Cardiac muscle cell (in vitro differentiated cells and primary cell): ENCODE measurements around the gene JAKMIP1. TPM values are rescaled to one million over a fixed set of nuclear protein-coding genes. Genes with fewer than 3 reads are reported as not detected.

ENCODE experiments used
- DNase-seq, 2 donors: peaks; one replicate each; pipeline versions ENCODE4 v3.0.0 to v3.0.0-alpha.2; 2010 to 2017; ENCODE audit warnings: low read depth in 1 of 2, low spot score in 1 of 2
- H3K27ac ChIP-seq: fragments of 200-600 bp; sonication (generic); 2 replicates; pipeline ENCODE4 v1.5.1; 2016
- H3K27me3 ChIP-seq: fragments of 200-600 bp; sonication (generic); 2 replicates; pipeline ENCODE4 v1.6.0; 2016; ENCODE audit warnings: control low read depth
- H3K36me3 ChIP-seq: fragments of 200-600 bp; sonication (generic); 2 replicates; pipeline ENCODE4 v1.5.1; 2016; ENCODE audit warnings: control low read depth
- H3K4me1 ChIP-seq: fragments of 200-600 bp; sonication (generic); 2 replicates; pipeline ENCODE4 v1.8.1; 2017; ENCODE audit warnings: low read depth, mild to moderate bottlenecking, mixed run types
- H3K4me3 ChIP-seq: fragments of 200-600 bp; sonication (generic); 2 replicates; pipeline ENCODE4 v1.5.1; 2016; ENCODE audit warnings: mild to moderate bottlenecking
- H3K9me3 ChIP-seq: fragments of 200-600 bp; sonication (generic); 2 replicates; pipeline ENCODE4 v1.5.1; 2017; ENCODE audit warnings: low read depth, mild to moderate bottlenecking, control low read depth
- polyA plus RNA-seq: library from polyadenylated mRNA; unstranded; fragments of >200 nt; fragmentation: Nextera tagmentation; extraction: Ambion mirVana; gene quantifications from 2 replicates; pipeline ENCODE4 v1.2.1, GENCODE V29; 2016
- total RNA-seq: library from RNA; depleted of rRNA; stranded (reverse); fragments of >200 nt; gene quantifications from 2 replicates; pipeline ENCODE4 v1.2.3, GENCODE V29; 2016
- TF ChIP-seq, protein P1 (sequence below): IDR thresholded peaks from 2 replicates; pipeline ENCODE4 v1.5.1; 2012; ENCODE audit warnings: low read depth, mild to moderate bottlenecking, low read length

The JAKMIP1 gene
- total and polyA plus RNA-seq, 2 experiments from 2014 or later, result 0.68 to 1.2 TPM

DNA sequence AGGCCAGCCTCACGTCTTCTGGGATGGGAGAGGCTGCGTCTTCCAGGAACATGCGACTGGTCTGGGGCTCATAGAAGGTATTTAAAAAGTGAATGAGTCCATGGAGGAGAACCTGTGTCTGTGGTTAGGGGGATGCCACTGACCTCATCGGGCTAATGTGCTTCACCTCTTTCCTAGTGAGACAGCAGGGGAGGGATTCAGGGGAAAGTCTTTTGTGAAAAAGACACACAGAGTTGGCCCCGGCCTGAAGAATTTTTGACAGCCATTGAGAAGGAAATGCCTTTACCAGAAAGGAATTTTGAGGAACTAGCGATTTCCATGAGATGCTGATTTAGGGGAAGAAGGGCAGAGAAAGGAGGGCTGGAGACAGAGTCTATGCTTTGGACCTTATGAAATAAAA is 171.1 kb downstream of the JAKMIP1 start:
- H3K27me3 ChIP-seq, result no peaks in the 10 kb centered on the region
- H3K9me3 ChIP-seq, result no peaks in the 10 kb centered on the region
- no peaks in the 10 kb centered on the region for H3K36me3 ChIP-seq
- H3K4me3 ChIP-seq, result no peak overlapping the region
- no peaks in the 10 kb centered on the region for H3K4me1 ChIP-seq
- no peak for DNase-seq
- no peak overlapping the region for H3K27ac ChIP-seq
- TF ChIP-seq, protein P1, sequence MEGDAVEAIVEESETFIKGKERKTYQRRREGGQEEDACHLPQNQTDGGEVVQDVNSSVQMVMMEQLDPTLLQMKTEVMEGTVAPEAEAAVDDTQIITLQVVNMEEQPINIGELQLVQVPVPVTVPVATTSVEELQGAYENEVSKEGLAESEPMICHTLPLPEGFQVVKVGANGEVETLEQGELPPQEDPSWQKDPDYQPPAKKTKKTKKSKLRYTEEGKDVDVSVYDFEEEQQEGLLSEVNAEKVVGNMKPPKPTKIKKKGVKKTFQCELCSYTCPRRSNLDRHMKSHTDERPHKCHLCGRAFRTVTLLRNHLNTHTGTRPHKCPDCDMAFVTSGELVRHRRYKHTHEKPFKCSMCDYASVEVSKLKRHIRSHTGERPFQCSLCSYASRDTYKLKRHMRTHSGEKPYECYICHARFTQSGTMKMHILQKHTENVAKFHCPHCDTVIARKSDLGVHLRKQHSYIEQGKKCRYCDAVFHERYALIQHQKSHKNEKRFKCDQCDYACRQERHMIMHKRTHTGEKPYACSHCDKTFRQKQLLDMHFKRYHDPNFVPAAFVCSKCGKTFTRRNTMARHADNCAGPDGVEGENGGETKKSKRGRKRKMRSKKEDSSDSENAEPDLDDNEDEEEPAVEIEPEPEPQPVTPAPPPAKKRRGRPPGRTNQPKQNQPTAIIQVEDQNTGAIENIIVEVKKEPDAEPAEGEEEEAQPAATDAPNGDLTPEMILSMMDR, result no peak

DNA sequence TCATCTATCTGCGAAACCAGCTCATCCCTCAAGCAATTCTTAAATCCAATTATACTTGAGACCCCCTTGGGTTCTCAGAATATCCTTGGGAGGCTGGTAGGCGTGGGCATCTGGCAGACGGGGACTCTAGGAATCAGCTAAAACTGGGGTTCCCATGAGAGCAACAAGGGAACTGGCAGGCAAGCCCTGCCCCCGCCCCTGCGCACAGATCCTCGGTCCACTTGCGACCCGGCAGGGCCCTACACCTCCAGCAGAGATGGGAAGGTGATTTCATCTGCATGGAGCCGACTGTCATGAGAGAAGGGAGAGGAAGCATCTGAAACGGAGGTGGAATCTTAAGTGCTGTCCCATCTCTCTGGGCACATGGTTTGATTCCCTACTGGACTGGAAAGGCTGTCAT is 172.2 kb downstream of the JAKMIP1 start:
- Histone ChIP-seq H3K4me1 (no peaks in the 10 kb centered on the region), H3K36me3 (no peaks in the 10 kb centered on the region), H3K9me3 (no peaks in the 10 kb centered on the region), H3K27ac (no peak overlapping the region), H3K27me3 (no peaks in the 10 kb centered on the region), H3K4me3 (no peak overlapping the region)
- no peak for DNase-seq
- TF ChIP-seq, protein P1, result no peak

DNA sequence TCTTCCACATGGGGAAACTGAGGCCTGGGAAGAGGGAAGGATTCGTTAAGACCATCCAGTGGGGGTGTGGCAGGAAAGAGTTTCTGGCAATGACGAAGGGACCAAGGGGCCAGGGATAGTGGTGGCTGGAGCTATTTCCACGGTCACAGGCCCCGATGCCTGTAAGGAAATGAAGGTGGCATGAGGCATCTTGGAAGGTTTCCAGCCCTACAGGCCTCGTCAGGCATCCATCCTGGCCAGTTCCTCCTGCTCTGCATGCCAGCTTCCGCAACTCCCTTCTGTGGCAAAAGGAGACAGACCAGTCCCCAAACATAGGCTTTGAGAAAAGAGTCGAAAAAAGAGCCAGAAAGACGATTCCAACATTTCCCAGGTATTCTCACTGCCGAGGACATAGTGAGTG is 173.0 kb downstream of the JAKMIP1 start:
- TF ChIP-seq, protein P1, result no peak
- Histone ChIP-seq H3K27ac (no peak overlapping the region), H3K4me3 (no peak overlapping the region), H3K36me3 (no peaks in the 10 kb centered on the region), H3K27me3 (no peaks in the 10 kb centered on the region), H3K4me1 (no peaks in the 10 kb centered on the region), H3K9me3 (no peaks in the 10 kb centered on the region)
- no peak for DNase-seq

DNA sequence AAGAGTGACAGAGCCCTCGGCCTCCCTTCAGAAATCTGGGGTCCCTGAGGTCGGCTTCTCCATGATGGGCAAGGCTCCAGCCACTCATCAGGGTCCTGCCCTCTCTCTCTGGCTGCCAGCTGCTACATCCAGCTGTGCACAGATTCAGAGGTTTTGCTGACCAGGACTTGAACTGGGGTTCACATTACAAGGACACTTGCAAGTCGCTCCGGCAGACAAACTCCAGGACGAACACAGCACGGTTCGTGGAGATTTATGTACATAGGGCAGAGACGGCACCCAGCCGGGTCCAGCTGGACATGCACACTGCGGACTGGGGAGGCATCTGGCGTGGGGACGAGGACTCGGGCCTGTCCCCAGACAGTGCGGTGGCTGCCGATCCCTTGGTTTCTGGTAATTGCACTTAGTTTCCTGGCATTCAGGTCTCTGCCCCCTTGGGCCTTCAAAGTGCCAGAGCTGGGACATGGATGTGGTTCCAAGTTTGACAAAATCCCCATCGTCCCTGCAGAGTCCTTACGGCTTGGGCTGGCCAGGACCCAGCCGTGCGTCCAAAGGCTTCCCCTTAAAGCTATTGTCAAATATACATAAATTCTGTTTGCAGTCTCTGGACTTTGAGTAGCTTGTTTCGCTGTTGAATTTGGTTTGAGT is 175.9 kb downstream of the JAKMIP1 start:
- Histone ChIP-seq H3K9me3 (no peaks in the 10 kb centered on the region), H3K27me3 (no peaks in the 10 kb centered on the region), H3K27ac (no peak overlapping the region), H3K36me3 (no peaks in the 10 kb centered on the region), H3K4me1 (no peaks in the 10 kb centered on the region), H3K4me3 (no peak overlapping the region)
- DNase-seq, result no peak
- TF ChIP-seq, protein P1, result no peak

DNA sequence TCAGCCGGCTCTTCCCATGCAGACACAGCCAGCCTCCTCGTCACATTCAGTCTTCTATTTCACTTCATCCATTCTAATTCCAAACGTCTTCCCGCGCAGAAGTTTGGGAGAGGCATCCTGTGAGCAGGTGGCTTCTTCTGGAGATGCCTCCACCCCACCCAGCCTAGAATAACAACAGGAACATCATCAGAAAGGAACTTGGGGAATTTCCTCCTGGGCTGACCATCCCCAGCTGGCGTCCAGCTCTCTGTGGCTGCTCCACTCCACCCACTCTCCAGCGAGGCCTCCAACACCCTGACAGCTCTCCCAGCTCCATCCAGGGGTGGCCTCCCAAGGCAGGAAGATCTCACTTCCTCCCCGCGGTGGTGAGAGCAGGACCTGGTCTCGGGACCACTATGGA is 176.6 kb downstream of the JAKMIP1 start:
- no peak overlapping the region for H3K27ac ChIP-seq
- H3K4me3 ChIP-seq, result no peak overlapping the region
- H3K27me3 ChIP-seq, result no peaks in the 10 kb centered on the region
- H3K4me1 ChIP-seq, result no peaks in the 10 kb centered on the region
- H3K36me3 ChIP-seq, result no peaks in the 10 kb centered on the region
- TF ChIP-seq, protein P1, result no peak
- no peak for DNase-seq
- H3K9me3 ChIP-seq, result no peaks in the 10 kb centered on the region
